EL (cell line): ENCODE data around the gene RPL9.
"Not testable (repeated sequence)": the region's sequence is repeated elsewhere in the genome, so short reads cannot be mapped to it uniquely, and the experiment has no call there.

Source experiments
- DNase-seq: peaks from one replicate; pipeline ENCODE4 v3.0.0-alpha.2; 2016

The RPL9 gene

GRCh38 chr4:39422247-39422646, 36.5 kb downstream of the RPL9 start:
- no peak for DNase-seq

GRCh38 chr4:39415678-39416283, 42.9 kb downstream of the RPL9 start:
- DNase-seq: no peak

GRCh38 chr4:39411561-39411960, 47.2 kb downstream of the RPL9 start:
- DNase-seq: not testable (repeated sequence)

- DNase-seq: no peak
Observed at GRCh38 chr4:39410415-39410814, 48.3 kb downstream of the RPL9 start.

- no peak for DNase-seq
Observed at GRCh38 chr4:39407584-39407885, 51.2 kb downstream of the RPL9 start.

GRCh38 chr4:39406763-39407583, 51.7 kb downstream of the RPL9 start, which contains the start of gene KLB:
KLB (plus strand) TSS chr4:39406930; CDS start chr4:39406950, 20 bp downstream.
- no peak for DNase-seq
